Measurements from ENCODE around the gene ELANE.
A peak's percentile ranks its signal among the peaks of the same experiment; 100 is the strongest.
"Not testable (repeated sequence)": the region's sequence is repeated elsewhere in the genome, so short reads cannot be mapped to it uniquely, and the experiment has no call there.

Gene ELANE

GRCh38 chr19:881385-882071 is 29.4 kb downstream of the ELANE start:
- no peak for DNase-seq

- no peak for DNase-seq
Measured at GRCh38 chr19:882871-883497, 30.9 kb downstream of the ELANE start.

GRCh38 chr19:883661-884211 is 31.6 kb downstream of the ELANE start:
- DNase-seq = no peak

- DNase-seq = no peak
Measured at GRCh38 chr19:884420-885211, 32.5 kb downstream of the ELANE start.

DNA sequence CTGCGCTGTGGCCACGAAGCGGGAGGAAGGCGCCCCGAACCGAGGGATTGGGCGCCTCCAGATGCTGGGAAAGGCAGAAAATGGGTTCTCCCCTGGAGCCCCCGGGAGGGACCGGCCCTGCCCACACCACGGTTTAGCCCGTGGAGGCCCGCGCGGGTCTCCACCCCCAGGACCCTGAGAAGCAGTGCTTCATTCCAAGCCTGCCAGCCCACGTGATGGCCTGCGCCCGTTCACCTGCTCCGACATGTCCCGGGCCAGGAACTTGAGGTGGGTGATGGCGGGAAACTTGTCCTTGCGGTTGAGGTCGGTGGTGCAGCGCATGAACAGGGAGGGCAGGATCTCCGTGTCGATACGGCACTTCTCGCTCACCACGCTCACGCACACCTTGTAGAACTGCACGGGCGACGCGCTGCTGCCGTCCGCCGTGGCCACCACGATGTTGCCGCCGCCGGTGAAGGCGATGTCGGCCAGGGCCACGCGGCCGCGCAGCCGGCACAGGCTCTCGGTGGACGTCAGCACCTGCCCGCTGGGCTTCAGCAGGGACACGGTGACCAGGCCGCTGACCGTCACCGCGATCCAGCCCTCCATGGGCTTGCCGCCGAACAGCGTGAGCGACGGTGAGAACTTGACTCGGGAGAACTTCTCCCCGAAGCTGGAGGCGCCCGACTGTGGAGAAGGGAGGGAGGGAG is 33.6 kb downstream of the ELANE start:
- no peak for DNase-seq

GRCh38 chr19:887072-887471 is 35.0 kb downstream of the ELANE start:
- no peak for DNase-seq

GRCh38 chr19:887599-887998 is 35.5 kb downstream of the ELANE start:
- no peak for DNase-seq

- no peak for DNase-seq
Measured at GRCh38 chr19:888581-889385, 36.7 kb downstream of the ELANE start.

GRCh38 chr19:889662-890295 is 37.7 kb downstream of the ELANE start:
- no peak for DNase-seq

DNA sequence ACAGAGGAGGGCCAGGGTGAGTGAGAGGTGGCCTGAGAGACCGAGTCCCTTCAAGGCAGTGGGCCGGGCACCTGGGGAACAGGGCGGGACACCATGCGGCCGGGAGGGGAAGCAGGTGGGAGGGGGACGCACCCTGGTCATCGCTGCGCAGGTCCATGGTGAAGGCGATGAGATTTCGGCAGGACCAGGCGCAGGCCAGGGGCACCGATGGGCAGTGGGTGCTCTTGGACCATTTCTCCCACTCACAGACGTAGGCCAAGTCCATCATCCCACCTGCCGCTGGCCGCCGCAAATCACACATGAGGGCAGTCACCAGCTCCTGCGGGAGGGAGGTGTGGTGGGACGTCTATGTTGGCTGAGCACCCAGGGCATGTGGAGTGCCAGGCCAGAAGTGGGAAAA is 38.7 kb downstream of the ELANE start:
- DNase-seq = no peak

DNA sequence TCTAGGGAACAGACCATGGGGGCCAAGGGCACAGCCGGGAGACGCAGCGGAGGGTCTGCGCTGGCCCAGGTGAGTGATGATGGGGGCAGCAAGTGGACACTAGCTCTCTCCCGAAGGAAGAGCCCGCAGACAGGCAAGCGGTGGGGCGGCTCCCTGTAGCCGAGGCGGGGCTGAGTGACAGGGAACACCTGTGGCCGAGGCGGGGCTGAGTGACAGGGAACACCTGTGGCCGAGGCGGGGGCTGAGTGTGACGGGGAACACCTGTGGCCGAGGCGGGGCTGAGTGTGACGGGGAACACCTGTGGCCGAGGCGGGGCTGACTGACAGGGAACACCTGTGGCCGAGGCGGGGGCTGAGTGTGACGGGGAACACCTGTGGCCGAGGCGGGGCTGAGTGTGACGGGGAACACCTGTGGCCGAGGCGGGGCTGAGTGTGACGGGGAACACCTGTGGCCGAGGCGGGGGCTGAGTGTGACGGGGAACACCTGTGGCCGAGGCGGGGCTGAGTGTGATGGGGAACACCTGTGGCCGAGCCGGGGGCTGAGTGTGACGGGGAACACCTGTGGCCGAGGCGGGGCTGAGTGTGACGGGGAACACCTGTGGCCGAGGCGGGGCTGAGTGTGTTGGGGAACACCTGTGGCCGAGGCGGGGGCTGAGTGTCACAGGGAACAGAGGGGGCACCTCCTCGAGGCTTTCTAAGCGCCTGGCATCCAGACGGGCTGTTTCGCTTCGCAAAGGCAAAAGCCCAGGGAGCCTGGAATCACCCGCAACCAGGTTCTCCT is 39.5 kb downstream of the ELANE start:
- DNase-seq = not testable (repeated sequence)

DNA sequence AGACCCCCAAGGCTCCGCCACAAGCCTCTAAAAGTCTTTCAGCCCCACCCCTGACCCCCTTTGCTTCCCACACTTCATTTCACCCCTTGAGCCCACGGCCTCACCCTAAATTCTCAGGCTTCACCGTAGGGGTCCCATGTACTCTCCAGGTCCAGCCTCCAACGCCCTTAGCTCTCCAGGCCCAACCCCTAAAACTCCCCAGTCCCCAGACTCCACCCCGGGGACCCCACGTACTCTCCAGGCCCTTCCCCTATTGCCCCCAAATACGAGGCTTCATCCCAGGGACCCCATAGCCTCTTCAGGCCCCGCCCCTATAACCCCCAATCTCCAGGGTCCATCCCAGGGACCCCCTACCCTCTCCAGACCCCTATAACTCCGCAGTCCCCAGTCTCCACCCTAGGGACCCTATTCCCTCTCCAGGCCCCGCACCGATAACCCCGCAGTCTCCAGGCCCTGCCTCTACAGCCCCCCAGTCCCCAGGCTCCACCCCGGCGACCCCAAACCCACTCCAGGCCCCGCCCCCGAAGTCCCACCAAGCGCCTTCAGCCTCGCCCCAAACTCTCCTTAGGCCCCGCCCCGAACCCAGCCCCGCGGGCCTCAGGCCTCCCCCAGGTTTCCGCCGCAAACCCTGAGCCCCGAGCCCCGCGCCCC is 40.3 kb downstream of the ELANE start:
- DNase-seq = no peak

DNA sequence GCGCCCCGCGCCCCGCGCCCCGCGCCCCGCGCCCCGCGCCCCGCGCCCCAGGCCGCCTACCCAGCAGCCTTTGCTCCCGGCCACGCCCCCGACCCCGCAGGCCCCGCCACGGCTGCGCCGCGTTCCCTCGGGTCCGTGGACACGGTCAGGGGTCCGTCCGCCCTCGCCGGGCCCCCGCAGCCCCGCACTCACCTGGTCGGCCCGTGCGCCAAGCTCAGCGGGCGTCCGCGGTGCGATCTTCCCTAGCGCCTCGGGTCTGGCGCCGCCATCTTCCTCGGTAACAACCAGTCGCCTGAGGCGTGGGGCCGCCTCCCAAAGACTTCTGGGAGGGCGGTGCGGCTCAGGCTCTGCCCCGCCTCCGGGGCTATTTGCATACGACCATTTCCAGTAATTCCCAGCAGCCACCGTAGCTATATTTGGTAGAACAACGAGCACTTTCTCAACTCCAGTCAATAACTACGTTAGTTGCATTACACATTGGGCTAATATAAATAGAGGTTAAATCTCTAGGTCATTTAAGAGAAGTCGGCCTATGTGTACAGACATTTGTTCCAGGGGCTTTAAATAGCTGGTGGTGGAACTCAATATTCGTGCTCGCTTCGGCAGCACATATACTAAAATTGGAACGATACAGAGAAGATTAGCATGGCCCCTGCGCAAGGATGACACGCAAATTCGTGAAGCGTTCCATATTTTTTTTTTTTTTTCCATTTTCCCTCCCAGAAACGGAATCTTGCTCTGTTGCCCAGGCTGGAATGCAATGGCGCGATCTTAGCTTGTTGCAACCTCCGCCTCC is 41.0 kb downstream of the ELANE start, which contains the start of the genes MED16 and RNU6-9:
Gene MED16, minus strand, starts transcription at position 294 of the 796 bp plus-strand sequence. CDS start 2,056 bp downstream, outside the sequence.
Gene RNU6-9, plus strand, starts transcription at position 591 of the 796 bp plus-strand sequence.
- peak; percentile 86 for DNase-seq

GRCh38 chr19:896434-896833 is 44.3 kb downstream of the ELANE start:
- no peak for DNase-seq

DNA sequence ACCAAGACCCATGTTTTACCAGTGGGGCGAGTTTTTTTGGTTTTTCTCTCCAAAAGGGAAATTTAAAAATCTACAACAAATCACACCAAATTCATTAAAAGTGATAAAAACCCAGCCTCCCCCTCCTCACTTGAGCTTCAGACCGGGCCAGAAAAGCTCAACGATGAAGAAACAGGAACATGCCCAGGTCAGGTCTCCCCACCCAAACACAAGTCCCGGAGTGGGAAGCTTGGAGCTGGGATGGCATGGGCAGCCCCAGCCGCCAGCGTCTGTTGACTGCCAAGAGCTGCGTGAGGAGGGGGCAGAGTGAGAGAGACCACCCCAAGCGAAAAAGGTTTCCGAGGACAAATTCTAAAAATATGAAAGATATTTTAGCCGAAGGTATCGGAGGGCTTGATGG is 44.9 kb downstream of the ELANE start:
- DNase-seq = no peak

DNA sequence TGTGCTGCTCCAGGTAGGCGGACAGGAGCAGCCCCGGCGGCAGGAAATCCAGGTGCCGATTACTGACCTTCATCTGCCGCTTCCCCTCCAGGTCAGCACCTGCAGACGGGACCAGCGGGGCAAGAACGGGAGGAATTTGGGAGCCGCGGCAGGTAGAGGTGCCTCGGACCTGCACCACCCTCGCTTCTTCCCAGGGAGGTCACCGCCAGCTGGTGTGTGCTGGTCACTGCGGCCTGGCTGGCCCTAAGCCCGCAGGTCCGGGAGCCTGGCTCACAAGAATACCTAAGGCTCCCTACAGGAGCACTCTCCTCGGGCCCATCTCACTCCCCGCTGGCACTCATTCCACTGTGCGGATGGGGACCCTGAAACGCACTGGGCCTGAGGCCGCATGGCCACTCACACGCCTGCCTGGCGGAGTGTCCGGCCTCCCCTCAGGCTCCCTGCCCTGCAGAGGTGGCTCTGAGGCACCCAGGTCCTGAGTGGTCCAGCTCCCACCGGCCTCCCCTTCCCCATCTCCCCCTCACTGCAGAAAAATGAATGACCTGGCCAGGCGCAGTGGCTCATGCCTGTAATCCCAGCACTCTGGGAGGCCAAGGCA is 45.4 kb downstream of the ELANE start:
- DNase-seq = no peak

DNA sequence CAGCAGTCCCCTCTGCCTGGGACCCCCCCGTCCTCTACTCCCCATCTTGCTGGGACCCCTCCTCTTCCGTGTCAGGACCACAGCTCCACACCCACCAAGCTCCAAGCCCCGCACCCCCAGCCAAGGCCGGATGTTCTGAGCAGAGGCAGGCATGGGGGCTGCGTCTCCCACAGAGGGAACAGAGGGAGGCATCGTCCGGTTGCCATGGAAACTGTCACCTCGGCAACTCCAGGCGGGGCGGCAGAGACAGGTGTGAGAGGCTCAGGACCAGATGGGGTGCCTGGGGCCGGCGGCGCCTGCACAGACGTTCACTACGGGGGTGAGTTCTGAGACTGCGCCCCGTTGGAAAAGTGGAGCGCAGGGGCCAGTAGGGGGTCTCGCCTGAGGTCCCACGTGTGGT is 46.6 kb downstream of the ELANE start:
- DNase-seq = no peak

- DNase-seq = no peak
Measured at GRCh38 chr19:899336-900042, 47.4 kb downstream of the ELANE start.

Data from stimulated activated CD4-positive, alpha-beta T cell treated with anti-CD3 and anti-CD28 coated beads, Interleukin-4, amount 100 ng/mL, for 1 hour (primary cell).